WTC11 (cell line): ENCODE results near the gene ACSL1.

Source experiments
- CREM ChIP-seq: sonication (generic); formaldehyde crosslinking; IDR thresholded peaks from 2 replicates; pipeline ENCODE4 v1.8.1; 2022; ENCODE audit warnings: mild to moderate bottlenecking, missing genetic modification reagents, moderate library complexity
- CTCF ChIP-seq: fragments of 200-600 bp; IDR thresholded peaks from 2 replicates; pipeline ENCODE4 v1.8.0; 2022; ENCODE audit warnings: antibody characterized with exemption
- FOXP4 ChIP-seq: sonication (generic); formaldehyde crosslinking; IDR thresholded peaks from 2 replicates; pipeline ENCODE4 v1.8.0; 2022; ENCODE audit warnings: mild to moderate bottlenecking, missing genetic modification reagents
- GRHL2 ChIP-seq: fragments of 250-450 bp; sonication (Bioruptor Pico); IDR thresholded peaks from 2 replicates; pipeline ENCODE4 v1.8.0; 2022; ENCODE audit warnings: mild to moderate bottlenecking, moderate library complexity; ENCODE audit not compliant: insufficient replicate concordance, severe bottlenecking
- NFATC4 ChIP-seq: fragments of 250-450 bp; sonication (Bioruptor Pico); IDR thresholded peaks from 2 replicates; pipeline ENCODE4 v1.9.0; 2021; ENCODE audit warnings: mild to moderate bottlenecking
- OVOL2 ChIP-seq: fragments of 250-450 bp; sonication (Bioruptor Pico); IDR thresholded peaks from 2 replicates; pipeline ENCODE4 v1.9.0; 2021; ENCODE audit warnings: mild to moderate bottlenecking, borderline replicate concordance
- PRDM15 ChIP-seq: sonication (generic); formaldehyde crosslinking; IDR thresholded peaks from 2 replicates; pipeline ENCODE4 v1.8.0; 2022; ENCODE audit warnings: missing genetic modification reagents
- USF2 ChIP-seq: sonication (generic); formaldehyde crosslinking; IDR thresholded peaks from 2 replicates; pipeline ENCODE4 v1.8.1; 2023; ENCODE audit warnings: mild to moderate bottlenecking, missing genetic modification reagents, moderate library complexity
- ZNF671 ChIP-seq: fragments of 250-450 bp; sonication (Bioruptor Pico); IDR thresholded peaks from 2 replicates; pipeline ENCODE4 v1.8.0; 2021; ENCODE audit warnings: mild to moderate bottlenecking

- TF ChIP-seq CTCF (no peak), PRDM15 (CRISPR knock-in tag) (no peak), CREM (CRISPR knock-in tag) (no peak), OVOL2 (CRISPR knock-in tag) (no peak), NFATC4 (CRISPR knock-in tag) (no peak), USF2 (CRISPR knock-in tag) (no peak), GRHL2 (no peak), ZNF671 (no peak), FOXP4 (CRISPR knock-in tag) (no peak)
Observed at GRCh38 chr4:184764601-184765000, 61.2 kb downstream of the ACSL1 start.
